ENCODE measurements around the gene MFSD12.

MFSD12 gene

GRCh38 chr19:3605361-3605760 is 48.0 kb upstream of the MFSD12 start:
- TF ChIP-seq ZFP3 (CRISPR knock-in tag; IDR thresholded peaks at IDR 0.05): no peak
- TF ChIP-seq OSR1 (CRISPR knock-in tag; IDR thresholded peaks at IDR 0.05): no peak
- TF ChIP-seq POU6F1 (CRISPR knock-in tag; IDR thresholded peaks at IDR 0.05; ENCODE audit: borderline replicate concordance, low read depth): no peak
- no peak for TF ChIP-seq ARNTL (CRISPR knock-in tag; IDR thresholded peaks at IDR 0.05; ENCODE audit: borderline replicate concordance, low read depth)
- TF ChIP-seq TCF4 (CRISPR knock-in tag; IDR thresholded peaks at IDR 0.05; ENCODE audit: borderline replicate concordance): no peak
- no peak for ATAC-seq

GRCh38 chr19:3604987-3605343 is 47.6 kb upstream of the MFSD12 start:
- TF ChIP-seq SNAI2 (CRISPR knock-in tag; IDR thresholded peaks at IDR 0.05): no peak
- no peak for TF ChIP-seq ZNF565 (CRISPR knock-in tag; conservative IDR thresholded peaks at IDR 0.05; ENCODE audit: low read depth)
- TF ChIP-seq ZFP3 (CRISPR knock-in tag; IDR thresholded peaks at IDR 0.05): no peak
- ATAC-seq: no peak

- TF ChIP-seq OSR1 (CRISPR knock-in tag; IDR thresholded peaks at IDR 0.05) (no peak), ZFP30 (CRISPR knock-in tag; IDR thresholded peaks at IDR 0.05) (no peak), POU6F1 (CRISPR knock-in tag; IDR thresholded peaks at IDR 0.05; ENCODE audit: borderline replicate concordance, low read depth) (no peak), CREB5 (CRISPR knock-in tag; IDR thresholded peaks at IDR 0.05; ENCODE audit: low read depth) (no peak), ISL1 (CRISPR knock-in tag; IDR thresholded peaks at IDR 0.05) (no peak), ZNF8 (CRISPR knock-in tag; IDR thresholded peaks at IDR 0.05) (no peak), PATZ1 (CRISPR knock-in tag; IDR thresholded peaks at IDR 0.05; ENCODE audit: borderline replicate concordance) (no peak), SNAI2 (CRISPR knock-in tag; IDR thresholded peaks at IDR 0.05) (no peak), CSRNP3 (CRISPR knock-in tag; IDR thresholded peaks at IDR 0.05) (no peak), ZNF70 (CRISPR knock-in tag; IDR thresholded peaks at IDR 0.05) (no peak), TOX (CRISPR knock-in tag; IDR thresholded peaks at IDR 0.05; ENCODE audit: borderline replicate concordance) (no peak), TCF4 (CRISPR knock-in tag; IDR thresholded peaks at IDR 0.05; ENCODE audit: borderline replicate concordance) (no peak), PPARA (CRISPR knock-in tag; IDR thresholded peaks at IDR 0.05; ENCODE audit: borderline replicate concordance) (no peak), CSDC2 (CRISPR knock-in tag; IDR thresholded peaks at IDR 0.05) (no peak)
- no peak for ATAC-seq
Observed at GRCh38 chr19:3604227-3604986, 47.0 kb upstream of the MFSD12 start.

GRCh38 chr19:3603121-3603811 is 45.9 kb upstream of the MFSD12 start:
- no peak for ATAC-seq
- TF ChIP-seq CSRNP3 (CRISPR knock-in tag; IDR thresholded peaks at IDR 0.05) (no peak), SNAI2 (CRISPR knock-in tag; IDR thresholded peaks at IDR 0.05) (no peak), BACH2 (CRISPR knock-in tag; IDR thresholded peaks at IDR 0.05; ENCODE audit: borderline replicate concordance) (no peak), ZFP30 (CRISPR knock-in tag; IDR thresholded peaks at IDR 0.05) (no peak), POU6F1 (CRISPR knock-in tag; IDR thresholded peaks at IDR 0.05; ENCODE audit: borderline replicate concordance, low read depth) (no peak), CREB5 (CRISPR knock-in tag; IDR thresholded peaks at IDR 0.05; ENCODE audit: low read depth) (no peak), OSR1 (CRISPR knock-in tag; IDR thresholded peaks at IDR 0.05) (no peak), ZFP3 (CRISPR knock-in tag; IDR thresholded peaks at IDR 0.05) (no peak), PPARA (CRISPR knock-in tag; IDR thresholded peaks at IDR 0.05; ENCODE audit: borderline replicate concordance) (no peak), GLIS3 (CRISPR knock-in tag; IDR thresholded peaks at IDR 0.05) (no peak), ZC3H10 (CRISPR knock-in tag; IDR thresholded peaks at IDR 0.05) (no peak), TCF4 (CRISPR knock-in tag; IDR thresholded peaks at IDR 0.05; ENCODE audit: borderline replicate concordance) (no peak), ARNTL (CRISPR knock-in tag; IDR thresholded peaks at IDR 0.05; ENCODE audit: borderline replicate concordance, low read depth) (no peak), ZNF565 (CRISPR knock-in tag; conservative IDR thresholded peaks at IDR 0.05; ENCODE audit: low read depth) (no peak)

All from SK-N-SH treated with all-trans-retinoic acid at 6 μM for 48 hours (cell line).